GM06990 (cell line): ENCODE data around the gene AHCY.
"Not testable (repeated sequence)": the region's sequence is repeated elsewhere in the genome, so short reads cannot be mapped to it uniquely, and the experiment has no call there.

Experiments
- DNase-seq: peaks from one replicate; pipeline ENCODE4 v3.0.0-alpha.2; 2011; ENCODE audit not compliant: insufficient read length; ENCODE audit errors: extremely low read depth
- H3K27me3 ChIP-seq: replicated peaks from 2 replicates; pipeline ENCODE4 v1.6.0; 2011; ENCODE audit warnings: low read length; ENCODE audit not compliant: control insufficient read depth, insufficient read depth
- H3K36me3 ChIP-seq: 2 replicates; pipeline ENCODE4 v1.5.1; 2011; ENCODE audit warnings: low read length; ENCODE audit not compliant: control insufficient read depth, insufficient read depth
- H3K4me3 ChIP-seq: replicated peaks from 2 replicates; pipeline ENCODE4 v1.5.1; 2011; ENCODE audit warnings: low read depth, mild to moderate bottlenecking, control low read depth, low read length
- CTCF ChIP-seq: IDR thresholded peaks from 2 replicates; pipeline ENCODE4 v1.5.1; 2011; ENCODE audit warnings: low read length, control low read depth, mild to moderate bottlenecking, inconsistent platforms; ENCODE audit not compliant: insufficient read depth, poor library complexity, severe bottlenecking

The AHCY gene

GRCh38 chr20:34264141-34264540, 39.0 kb downstream of the AHCY start:
- TF ChIP-seq CTCF = no peak
- DNase-seq = no peak
- Histone ChIP-seq H3K4me3 (no peak overlapping the region), H3K27me3 (no peaks in the 10 kb centered on the region), H3K36me3 (no peaks in the 10 kb centered on the region)

DNA sequence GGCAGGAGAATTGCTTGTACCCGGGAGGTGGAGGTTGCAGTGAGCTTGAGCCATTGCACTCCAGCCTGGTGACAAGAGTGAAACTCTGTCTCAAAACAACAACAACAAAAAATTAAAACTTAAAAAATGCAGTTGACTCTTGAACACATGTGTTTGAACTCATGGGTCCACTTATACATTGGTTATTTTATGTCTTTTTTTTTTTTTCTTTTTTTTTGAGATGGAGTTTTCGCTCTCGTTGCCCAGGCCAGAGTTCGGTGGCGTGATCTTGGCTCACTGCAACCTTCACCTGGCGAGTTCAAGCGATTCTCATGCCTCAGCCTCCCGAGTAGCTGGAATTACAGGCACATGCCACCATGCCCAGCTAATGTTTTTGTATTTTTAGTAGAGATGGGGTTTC, 39.7 kb downstream of the AHCY start:
- DNase-seq, H3K36me3 ChIP-seq, H3K4me3 ChIP-seq, H3K27me3 ChIP-seq: not testable (repeated sequence)

DNA sequence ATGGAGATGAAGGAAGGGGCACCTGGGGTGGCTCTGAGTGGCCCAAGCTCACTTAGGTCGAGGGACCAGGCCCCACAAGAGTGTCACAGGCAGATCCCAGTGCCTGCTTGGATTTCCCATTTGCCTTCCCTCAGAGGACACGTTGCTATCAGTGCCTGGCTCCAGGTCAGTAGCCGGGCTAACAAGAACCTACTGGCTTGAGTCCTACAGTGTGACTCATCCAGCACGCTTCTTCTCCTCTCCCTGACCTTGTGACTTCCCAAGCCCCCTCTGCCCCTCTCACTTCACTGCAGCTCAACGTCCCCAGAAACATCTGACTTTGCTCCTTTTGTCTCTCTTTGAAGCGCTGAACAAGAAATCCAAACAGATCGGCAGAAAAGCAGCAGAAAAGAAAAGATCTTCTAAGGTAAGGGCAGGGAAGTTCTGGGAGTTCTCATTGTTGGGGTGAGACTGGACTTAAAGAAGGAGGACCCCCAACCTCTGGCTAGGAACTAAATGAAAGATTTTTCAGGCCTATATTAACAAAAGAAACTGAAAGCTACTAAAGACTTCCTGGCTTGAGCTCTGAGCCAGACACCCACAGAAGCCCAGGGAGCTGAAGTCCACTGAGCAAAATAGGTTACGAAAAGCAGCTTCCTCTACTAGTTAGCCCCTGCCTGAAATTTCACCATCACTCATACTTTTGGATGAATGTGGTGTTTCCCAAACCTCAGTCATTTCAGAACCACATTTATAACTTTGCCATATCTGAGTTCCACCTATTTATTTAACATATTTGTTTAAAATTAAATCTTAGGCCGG, 40.5 kb downstream of the AHCY start:
- TF ChIP-seq CTCF = no peak
- Histone ChIP-seq H3K36me3 (no peaks in the 10 kb centered on the region), H3K27me3 (no peaks in the 10 kb centered on the region), H3K4me3 (no peak overlapping the region)
- no peak for DNase-seq

- DNase-seq = no peak
- no peak overlapping the region for H3K4me3 ChIP-seq
- no peaks in the 10 kb centered on the region for H3K36me3 ChIP-seq
- no peaks in the 10 kb centered on the region for H3K27me3 ChIP-seq
- TF ChIP-seq CTCF = no peak
Measured at GRCh38 chr20:34260208-34260942, 42.8 kb downstream of the AHCY start.

GRCh38 chr20:34256629-34257124, 46.5 kb downstream of the AHCY start:
- DNase-seq = no peak
- no peaks in the 10 kb centered on the region for H3K27me3 ChIP-seq
- no peaks in the 10 kb centered on the region for H3K36me3 ChIP-seq
- no peak for TF ChIP-seq CTCF
- no peak overlapping the region for H3K4me3 ChIP-seq

DNA sequence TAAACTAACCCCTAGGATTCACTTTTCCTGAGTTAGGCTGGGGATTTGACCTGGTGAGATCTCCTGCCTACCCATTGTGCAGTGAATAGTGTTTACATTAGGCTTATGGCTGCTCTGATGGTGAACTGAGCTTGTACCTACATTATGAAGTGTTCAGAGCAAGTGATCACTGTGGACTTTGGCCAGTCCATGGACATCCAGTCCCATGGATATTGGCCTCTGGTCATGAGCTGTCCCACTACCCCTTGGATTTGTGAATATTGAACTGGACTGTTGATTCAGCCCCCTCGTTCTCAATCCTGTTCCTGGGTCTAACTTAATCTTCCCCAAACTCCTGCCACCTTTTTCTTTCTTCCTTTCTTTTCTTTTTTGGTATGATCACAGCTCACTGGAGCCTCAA, 48.2 kb downstream of the AHCY start:
- DNase-seq = no peak

GRCh38 chr20:34252431-34253086, 50.6 kb downstream of the AHCY start:
- not testable (repeated sequence) for H3K36me3 ChIP-seq, H3K27me3 ChIP-seq, H3K4me3 ChIP-seq, DNase-seq

More for the DNA sequence above, 48.2 kb downstream of the AHCY start:
- Histone ChIP-seq H3K4me3 (no peak overlapping the region), H3K36me3 (no peaks in the 10 kb centered on the region), H3K27me3 (no peaks in the 10 kb centered on the region)
- TF ChIP-seq CTCF = no peak
